Measurements from ENCODE around the gene RPL26. TPM values are rescaled to one million over a fixed set of nuclear protein-coding genes. Genes with fewer than 3 reads are reported as not detected.

Gene RPL26
- total RNA-seq, 4 donors from 2014 or later = 2,192 to 15,169 (median 5,752) TPM

DNA sequence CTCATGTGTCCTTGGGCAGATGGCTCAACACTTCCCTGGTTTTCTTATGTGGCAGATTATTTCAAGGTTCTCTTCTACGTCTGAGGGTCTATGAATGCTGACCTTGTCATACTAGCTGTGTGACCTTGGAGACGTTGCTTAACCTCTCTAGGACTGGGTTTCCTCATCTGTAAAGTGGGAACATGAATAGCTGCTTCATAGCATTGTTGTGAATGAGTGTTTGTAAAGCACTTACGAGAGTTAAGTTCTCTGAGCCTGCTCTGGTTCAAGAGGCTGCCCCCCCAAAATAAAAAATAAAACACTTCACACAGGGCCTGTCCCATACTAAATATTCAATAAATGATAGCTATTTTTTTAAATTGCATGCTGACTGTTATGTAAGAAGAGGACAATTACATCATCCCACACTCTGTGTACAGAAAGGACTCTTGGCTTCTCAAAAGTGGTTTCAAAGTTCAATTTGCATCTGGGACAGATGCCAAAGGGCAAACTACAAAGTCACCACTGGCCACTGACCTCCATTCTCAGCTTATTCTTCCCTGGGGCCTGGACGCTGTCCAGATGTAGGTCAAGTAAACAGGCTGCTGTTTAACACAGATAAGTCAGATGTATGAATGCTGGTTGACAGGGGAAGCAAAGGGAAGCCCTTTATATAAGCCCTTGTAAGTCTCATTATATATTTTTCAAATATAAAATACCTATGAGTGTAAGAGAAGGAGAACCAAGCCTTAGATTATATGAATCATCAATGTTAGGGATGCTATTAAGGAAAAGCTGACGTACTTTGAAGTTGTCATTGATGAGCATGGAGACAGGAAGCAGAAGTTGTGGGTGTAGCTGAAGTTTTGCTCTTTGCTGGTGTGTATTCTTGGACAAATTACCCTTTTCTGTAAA lies 37.3 kb upstream of the RPL26 start:
- intact Hi-C loops (cut with DNase I; ENCODE audit: low total_unique reads) = no loop called here
- H3K27me3 ChIP-seq = no peaks in the 10 kb centered on the region
- no peaks in the 10 kb centered on the region for H3K4me1 ChIP-seq
- TF ChIP-seq, protein P1, sequence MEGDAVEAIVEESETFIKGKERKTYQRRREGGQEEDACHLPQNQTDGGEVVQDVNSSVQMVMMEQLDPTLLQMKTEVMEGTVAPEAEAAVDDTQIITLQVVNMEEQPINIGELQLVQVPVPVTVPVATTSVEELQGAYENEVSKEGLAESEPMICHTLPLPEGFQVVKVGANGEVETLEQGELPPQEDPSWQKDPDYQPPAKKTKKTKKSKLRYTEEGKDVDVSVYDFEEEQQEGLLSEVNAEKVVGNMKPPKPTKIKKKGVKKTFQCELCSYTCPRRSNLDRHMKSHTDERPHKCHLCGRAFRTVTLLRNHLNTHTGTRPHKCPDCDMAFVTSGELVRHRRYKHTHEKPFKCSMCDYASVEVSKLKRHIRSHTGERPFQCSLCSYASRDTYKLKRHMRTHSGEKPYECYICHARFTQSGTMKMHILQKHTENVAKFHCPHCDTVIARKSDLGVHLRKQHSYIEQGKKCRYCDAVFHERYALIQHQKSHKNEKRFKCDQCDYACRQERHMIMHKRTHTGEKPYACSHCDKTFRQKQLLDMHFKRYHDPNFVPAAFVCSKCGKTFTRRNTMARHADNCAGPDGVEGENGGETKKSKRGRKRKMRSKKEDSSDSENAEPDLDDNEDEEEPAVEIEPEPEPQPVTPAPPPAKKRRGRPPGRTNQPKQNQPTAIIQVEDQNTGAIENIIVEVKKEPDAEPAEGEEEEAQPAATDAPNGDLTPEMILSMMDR (IDR thresholded peaks at IDR 0.05) = no peak
- TF ChIP-seq POLR2A (IDR thresholded peaks at IDR 0.05) = no peak
- no peak overlapping the region for H3K4me3 ChIP-seq
- DNase-seq = peak in 1 of 2 donors; percentile 55
- H3K36me3 ChIP-seq = no peaks in the 10 kb centered on the region
- H3K27ac ChIP-seq = peak overlapping the region in 1 of 2 donors; percentile 10
- H3K9me3 ChIP-seq = no peaks in the 10 kb centered on the region

DNA sequence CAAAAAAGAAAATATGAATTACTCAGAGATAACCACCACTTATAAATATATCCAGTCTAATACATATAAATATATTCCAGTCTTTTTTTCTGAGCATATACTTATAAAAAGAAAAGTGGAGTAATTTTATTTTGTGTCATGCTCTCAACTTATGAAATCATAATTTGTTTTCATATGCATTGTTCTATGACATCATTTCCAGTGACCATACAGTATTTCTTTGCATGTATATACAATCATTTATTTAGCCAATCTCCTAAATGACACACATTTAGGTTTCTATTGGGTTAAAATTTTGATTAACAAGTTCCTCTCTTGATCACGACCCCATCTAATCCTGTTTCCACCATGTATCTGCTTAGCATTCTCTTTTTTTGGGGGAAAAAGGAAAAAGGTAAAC lies 36.3 kb upstream of the RPL26 start:
- Histone ChIP-seq H3K4me3 (no peak overlapping the region), H3K36me3 (no peaks in the 10 kb centered on the region), H3K27me3 (no peaks in the 10 kb centered on the region), H3K9me3 (no peaks in the 10 kb centered on the region), H3K27ac (no peak overlapping the region), H3K4me1 (no peaks in the 10 kb centered on the region)
- no peak for DNase-seq
- no peak for TF ChIP-seq POLR2A (IDR thresholded peaks at IDR 0.05)
- TF ChIP-seq, protein P1 (IDR thresholded peaks at IDR 0.05) = no peak
- intact Hi-C loops (cut with DNase I; ENCODE audit: low total_unique reads) = no loop called here

DNA sequence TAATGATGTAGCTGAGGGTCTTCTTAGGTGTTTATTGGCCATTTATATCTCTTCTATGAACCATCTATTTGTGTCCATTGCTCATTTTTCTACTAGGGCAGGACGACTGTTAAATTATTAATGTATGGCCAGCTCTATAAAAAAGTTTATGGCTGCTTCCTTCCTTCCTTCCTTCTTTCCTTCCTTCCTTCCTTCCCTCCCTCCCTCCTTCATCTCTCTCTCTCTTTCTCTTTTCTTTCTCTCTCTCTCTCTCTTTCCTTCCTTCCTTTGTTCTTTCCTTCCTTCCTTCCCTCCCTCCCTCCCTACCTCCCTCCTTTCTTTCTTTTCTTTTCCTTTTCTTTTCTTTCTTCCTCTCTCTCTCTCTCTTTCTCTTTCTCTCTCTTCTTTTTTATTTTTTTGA lies 35.5 kb upstream of the RPL26 start:
- TF ChIP-seq POLR2A (IDR thresholded peaks at IDR 0.05) = no peak
- TF ChIP-seq, protein P1 (IDR thresholded peaks at IDR 0.05) = no peak
- no peak for DNase-seq
- intact Hi-C loops (cut with DNase I; ENCODE audit: low total_unique reads) = no loop called here
- Histone ChIP-seq H3K9me3 (no peaks in the 10 kb centered on the region), H3K36me3 (no peaks in the 10 kb centered on the region), H3K4me3 (no peak overlapping the region), H3K4me1 (no peaks in the 10 kb centered on the region), H3K27me3 (no peaks in the 10 kb centered on the region), H3K27ac (no peak overlapping the region)

GRCh38 chr17:8417806-8418205 lies 34.8 kb upstream of the RPL26 start:
- H3K4me1 ChIP-seq = no peaks in the 10 kb centered on the region
- H3K36me3 ChIP-seq = no peaks in the 10 kb centered on the region
- no peaks in the 10 kb centered on the region for H3K27me3 ChIP-seq
- no peak overlapping the region for H3K4me3 ChIP-seq
- DNase-seq = no peak
- no peak for TF ChIP-seq POLR2A (IDR thresholded peaks at IDR 0.05)
- TF ChIP-seq, protein P1 (IDR thresholded peaks at IDR 0.05) = no peak
- H3K27ac ChIP-seq = no peak overlapping the region
- intact Hi-C loops (cut with DNase I; ENCODE audit: low total_unique reads) = no loop called here
- no peaks in the 10 kb centered on the region for H3K9me3 ChIP-seq

GRCh38 chr17:8413938-8414337 lies 30.9 kb upstream of the RPL26 start:
- intact Hi-C loops (cut with DNase I; ENCODE audit: low total_unique reads) = no loop called here
- no peaks in the 10 kb centered on the region for H3K9me3 ChIP-seq
- no peaks in the 10 kb centered on the region for H3K4me1 ChIP-seq
- no peaks in the 10 kb centered on the region for H3K27me3 ChIP-seq
- no peak for DNase-seq
- H3K4me3 ChIP-seq = no peak overlapping the region
- TF ChIP-seq, protein P1 (IDR thresholded peaks at IDR 0.05) = no peak
- TF ChIP-seq POLR2A (IDR thresholded peaks at IDR 0.05) = no peak
- no peak overlapping the region for H3K27ac ChIP-seq
- no peaks in the 10 kb centered on the region for H3K36me3 ChIP-seq

All from uterus (tissue), 4 donors.